Activated CD4-positive, alpha-beta T cell treated with anti-CD3 and anti-CD28 coated beads, Interleukin-2, amount 10 ng/mL, durations not matched to agents 7 days and 5 days (primary cell): ENCODE data around the gene BMPR1B. TPM values are rescaled to one million over a fixed set of nuclear protein-coding genes. Genes with fewer than 3 reads are reported as not detected.

Experiments used
- CTCF ChIA-PET: fragments of 350-600 bp; sonication (Branson Sonifier 250); formaldehyde crosslinking; loops from one replicate; lab custom pipeline; 2021; ENCODE audit warnings: antibody characterized with exemption; lab: Charles Lee
- POLR2A ChIA-PET: fragments of 350-600 bp; sonication (Branson Sonifier 250); formaldehyde crosslinking; loops from one replicate; lab custom pipeline; 2021; ENCODE audit warnings: antibody characterized with exemption; lab: Charles Lee
- DNase-seq: peaks from one replicate; pipeline ENCODE4 v3.0.0-alpha.2; 2020
- H3K27ac Mint-ChIP-seq: one replicate; pipeline ENCODE4 v1.8.0; 2021; ENCODE audit warnings: mild to moderate bottlenecking, moderate library complexity, mixed read lengths
- H3K27me3 Mint-ChIP-seq: one replicate; pipeline ENCODE4 v1.8.0; 2021; ENCODE audit warnings: mixed read lengths
- H3K36me3 Mint-ChIP-seq: one replicate; pipeline ENCODE4 v1.8.0; 2021; ENCODE audit warnings: low read depth, mixed read lengths
- H3K4me1 Mint-ChIP-seq: one replicate; pipeline ENCODE4 v1.8.0; 2021; ENCODE audit warnings: mixed read lengths
- H3K4me3 Mint-ChIP-seq: one replicate; pipeline ENCODE4 v1.8.0; 2021; ENCODE audit warnings: mild to moderate bottlenecking, moderate library complexity, mixed read lengths
- H3K9me3 Mint-ChIP-seq: one replicate; pipeline ENCODE4 v1.8.0; 2021; ENCODE audit warnings: mixed read lengths
- total RNA-seq, 2 experiments: library from RNA; stranded (reverse); gene quantifications; one replicate each; pipeline ENCODE4 v1.2.3, GENCODE V29; 2021

Gene BMPR1B
- total RNA-seq, 2 experiments from 2014 or later, result not detected

GRCh38 chr4:94912606-94913005, 154.9 kb downstream of the BMPR1B start:
- peaks cover 26% of the 10 kb centered on the region for H3K4me1 Mint-ChIP-seq
- POLR2A ChIA-PET, result no interaction called here
- H3K4me3 Mint-ChIP-seq, result no peak overlapping the region

GRCh38 chr4:94913316-94913715, 155.6 kb downstream of the BMPR1B start:
- Mint-ChIP-seq H3K27ac (peak overlapping the region; percentile 91), H3K4me1 (peaks cover 26% of the 10 kb centered on the region), H3K36me3 (peaks cover 3% of the 10 kb centered on the region), H3K9me3 (peaks cover 8% of the 10 kb centered on the region), H3K27me3 (no peaks in the 10 kb centered on the region), H3K4me3 (peak overlapping the region; percentile 33)
- CTCF ChIA-PET, result no interaction called here
- DNase-seq, result no peak
- POLR2A ChIA-PET, result no interaction called here

More at GRCh38 chr4:94912606-94913005, 154.9 kb downstream of the BMPR1B start:
- H3K9me3 Mint-ChIP-seq, result peaks cover 8% of the 10 kb centered on the region
- peaks cover 3% of the 10 kb centered on the region for H3K36me3 Mint-ChIP-seq
- H3K27ac Mint-ChIP-seq, result peak overlapping the region; percentile 91
- CTCF ChIA-PET, result interaction anchor here (0.6 kb wide), 1 partner anchor 64 kb away, joined by 3 read pairs; no protein-coding TSS in a partner anchor
- no peak for DNase-seq
- no peaks in the 10 kb centered on the region for H3K27me3 Mint-ChIP-seq

GRCh38 chr4:94917146-94917545, 159.4 kb downstream of the BMPR1B start:
- Mint-ChIP-seq H3K4me3 (no peak overlapping the region), H3K9me3 (peaks cover 4% of the 10 kb centered on the region), H3K36me3 (peaks cover 1% of the 10 kb centered on the region), H3K27ac (no peak overlapping the region), H3K27me3 (no peaks in the 10 kb centered on the region), H3K4me1 (peaks cover 21% of the 10 kb centered on the region)
- no peak for DNase-seq
- ChIA-PET CTCF (no interaction called here), POLR2A (no interaction called here)

- Mint-ChIP-seq H3K27me3 (no peaks in the 10 kb centered on the region), H3K4me3 (no peak overlapping the region), H3K9me3 (peaks cover 4% of the 10 kb centered on the region), H3K4me1 (peaks cover 8% of the 10 kb centered on the region), H3K27ac (no peak overlapping the region), H3K36me3 (no peaks in the 10 kb centered on the region)
- CTCF ChIA-PET, result no interaction called here
- no peak for DNase-seq
- POLR2A ChIA-PET, result no interaction called here
These were observed 160.8 kb downstream of the BMPR1B start for GRCh38 chr4:94918543-94918942.

- Mint-ChIP-seq H3K4me1 (no peaks in the 10 kb centered on the region), H3K27ac (no peak overlapping the region), H3K9me3 (no peaks in the 10 kb centered on the region), H3K27me3 (peaks cover 2% of the 10 kb centered on the region), H3K36me3 (no peaks in the 10 kb centered on the region), H3K4me3 (no peak overlapping the region)
- POLR2A ChIA-PET, result no interaction called here
- CTCF ChIA-PET, result no interaction called here
- DNase-seq, result no peak
These were observed 162.6 kb downstream of the BMPR1B start for GRCh38 chr4:94920369-94920768.

- no peak overlapping the region for H3K27ac Mint-ChIP-seq
- H3K9me3 Mint-ChIP-seq, result no peaks in the 10 kb centered on the region
- H3K27me3 Mint-ChIP-seq, result peaks cover 2% of the 10 kb centered on the region
- POLR2A ChIA-PET, result no interaction called here
- CTCF ChIA-PET, result no interaction called here
- H3K4me1 Mint-ChIP-seq, result no peaks in the 10 kb centered on the region
- no peak for DNase-seq
- H3K4me3 Mint-ChIP-seq, result no peak overlapping the region
- no peaks in the 10 kb centered on the region for H3K36me3 Mint-ChIP-seq
These were observed 166.8 kb downstream of the BMPR1B start for GRCh38 chr4:94924566-94924965.

GRCh38 chr4:94925764-94926347, 168.1 kb downstream of the BMPR1B start:
- Mint-ChIP-seq H3K27ac (no peak overlapping the region), H3K27me3 (peaks cover 2% of the 10 kb centered on the region), H3K9me3 (no peaks in the 10 kb centered on the region), H3K36me3 (no peaks in the 10 kb centered on the region), H3K4me3 (no peak overlapping the region), H3K4me1 (no peaks in the 10 kb centered on the region)
- no peak for DNase-seq
- POLR2A ChIA-PET, result no interaction called here
- CTCF ChIA-PET, result no interaction called here

GRCh38 chr4:94926936-94927335, 169.2 kb downstream of the BMPR1B start:
- ChIA-PET POLR2A (no interaction called here), CTCF (no interaction called here)
- Mint-ChIP-seq H3K4me3 (no peak overlapping the region), H3K27ac (no peak overlapping the region), H3K36me3 (no peaks in the 10 kb centered on the region), H3K4me1 (no peaks in the 10 kb centered on the region), H3K27me3 (peaks cover 2% of the 10 kb centered on the region), H3K9me3 (no peaks in the 10 kb centered on the region)
- no peak for DNase-seq

- no peaks in the 10 kb centered on the region for H3K36me3 Mint-ChIP-seq
- no peak overlapping the region for H3K4me3 Mint-ChIP-seq
- no peaks in the 10 kb centered on the region for H3K9me3 Mint-ChIP-seq
- peaks cover 2% of the 10 kb centered on the region for H3K27me3 Mint-ChIP-seq
- no peaks in the 10 kb centered on the region for H3K4me1 Mint-ChIP-seq
- ChIA-PET POLR2A (no interaction called here), CTCF (interaction anchor here (0.6 kb wide), 1 partner anchor 93 kb away, joined by 4 read pairs; no protein-coding TSS in a partner anchor)
- no peak overlapping the region for H3K27ac Mint-ChIP-seq
- DNase-seq, result no peak
These were observed 169.9 kb downstream of the BMPR1B start for GRCh38 chr4:94927696-94928095.

- ChIA-PET CTCF (no interaction called here), POLR2A (no interaction called here)
- Mint-ChIP-seq H3K36me3 (no peaks in the 10 kb centered on the region), H3K9me3 (no peaks in the 10 kb centered on the region), H3K4me3 (no peak overlapping the region), H3K4me1 (no peaks in the 10 kb centered on the region), H3K27ac (no peak overlapping the region), H3K27me3 (peaks cover 2% of the 10 kb centered on the region)
- DNase-seq, result no peak
These were observed 171.9 kb downstream of the BMPR1B start for GRCh38 chr4:94929696-94930095.

GRCh38 chr4:94931626-94932025, 173.9 kb downstream of the BMPR1B start:
- ChIA-PET CTCF (no interaction called here), POLR2A (no interaction called here)
- Mint-ChIP-seq H3K36me3 (no peaks in the 10 kb centered on the region), H3K4me1 (no peaks in the 10 kb centered on the region), H3K9me3 (no peaks in the 10 kb centered on the region), H3K27me3 (no peaks in the 10 kb centered on the region), H3K4me3 (no peak overlapping the region), H3K27ac (no peak overlapping the region)
- no peak for DNase-seq

- no peak overlapping the region for H3K27ac Mint-ChIP-seq
- H3K36me3 Mint-ChIP-seq, result no peaks in the 10 kb centered on the region
- no peaks in the 10 kb centered on the region for H3K4me1 Mint-ChIP-seq
- no peaks in the 10 kb centered on the region for H3K27me3 Mint-ChIP-seq
- H3K4me3 Mint-ChIP-seq, result no peak overlapping the region
- H3K9me3 Mint-ChIP-seq, result no peaks in the 10 kb centered on the region
- no peak for DNase-seq
- POLR2A ChIA-PET, result no interaction called here
- CTCF ChIA-PET, result no interaction called here
These were observed 174.6 kb downstream of the BMPR1B start for GRCh38 chr4:94932366-94932765.

- CTCF ChIA-PET, result interaction anchor here (0.6 kb wide), 1 partner anchor 14 kb away, joined by 3 read pairs; no protein-coding TSS in a partner anchor
- Mint-ChIP-seq H3K4me1 (no peaks in the 10 kb centered on the region), H3K4me3 (no peak overlapping the region), H3K9me3 (no peaks in the 10 kb centered on the region), H3K27ac (no peak overlapping the region), H3K36me3 (no peaks in the 10 kb centered on the region), H3K27me3 (no peaks in the 10 kb centered on the region)
- POLR2A ChIA-PET, result no interaction called here
- DNase-seq, result no peak
These were observed 176.0 kb downstream of the BMPR1B start for GRCh38 chr4:94933799-94934198.

GRCh38 chr4:94934201-94934600, 176.4 kb downstream of the BMPR1B start:
- H3K4me3 Mint-ChIP-seq, result no peak overlapping the region
- H3K27ac Mint-ChIP-seq, result no peak overlapping the region
- ChIA-PET POLR2A (no interaction called here), CTCF (interaction anchor here (0.6 kb wide), 1 partner anchor 14 kb away, joined by 3 read pairs; no protein-coding TSS in a partner anchor)
- H3K36me3 Mint-ChIP-seq, result no peaks in the 10 kb centered on the region
- no peaks in the 10 kb centered on the region for H3K27me3 Mint-ChIP-seq
- H3K9me3 Mint-ChIP-seq, result no peaks in the 10 kb centered on the region
- no peaks in the 10 kb centered on the region for H3K4me1 Mint-ChIP-seq
- no peak for DNase-seq
